BE2C (cell line): ENCODE results near the gene TEKT3.

Experiments
- DNase-seq: peaks from one replicate; pipeline ENCODE4 v3.0.0-alpha.2; 2020
- H3K27me3 ChIP-seq: fragments of 250-450 bp; sonication (Bioruptor Pico); 2 replicates; pipeline ENCODE4 v1.5.1; 2020; ENCODE audit warnings: mild to moderate bottlenecking
- H3K36me3 ChIP-seq: fragments of 250-450 bp; sonication (Bioruptor Pico); 2 replicates; pipeline ENCODE4 v1.5.1; 2020; ENCODE audit warnings: mild to moderate bottlenecking
- H3K4me1 ChIP-seq: fragments of 250-450 bp; sonication (Bioruptor Pico); 2 replicates; pipeline ENCODE4 v1.5.1; 2020
- H3K4me3 ChIP-seq: 2 replicates; pipeline ENCODE4 v1.5.1; 2011; ENCODE audit warnings: low read depth, low read length
- H3K9me3 ChIP-seq: fragments of 250-450 bp; sonication (Bioruptor Pico); 2 replicates; pipeline ENCODE4 v1.5.1; 2020
- CTCF ChIP-seq: IDR thresholded peaks from 2 replicates; pipeline ENCODE4 v1.5.1; 2012; ENCODE audit warnings: mild to moderate bottlenecking, low read depth, low read length

Gene TEKT3

GRCh38 chr17:15262291-15263205, 78.8 kb downstream of the TEKT3 start:
- Histone ChIP-seq H3K9me3 (no peaks in the 10 kb centered on the region), H3K4me3 (peak overlapping the region; percentile 76), H3K4me1 (no peaks in the 10 kb centered on the region), H3K36me3 (no peaks in the 10 kb centered on the region), H3K27me3 (no peaks in the 10 kb centered on the region)
- peak; percentile 69 for DNase-seq
- TF ChIP-seq CTCF, result no peak

DNA sequence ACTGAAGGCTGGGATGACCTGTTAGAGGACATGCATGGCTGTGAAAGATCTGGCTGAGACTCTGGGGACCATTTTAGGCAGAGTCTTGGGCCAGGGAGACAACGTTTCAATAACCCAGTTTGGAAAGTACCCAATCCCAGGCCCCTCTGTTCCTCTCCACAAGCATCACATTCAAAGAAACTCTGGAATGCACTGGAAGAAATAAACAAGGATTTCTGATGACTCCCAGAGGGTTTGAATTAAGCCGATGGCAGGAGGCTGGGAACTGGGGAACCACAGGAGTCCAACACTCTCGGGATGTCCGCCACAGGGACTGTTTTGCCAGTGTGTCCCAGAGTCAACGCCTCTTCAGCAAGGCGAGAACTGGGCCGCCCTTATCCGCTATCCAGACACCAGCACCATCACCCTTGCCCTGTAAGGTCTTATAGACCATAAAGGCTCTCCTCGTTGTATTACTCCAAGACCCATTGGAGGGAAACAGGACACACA, 79.6 kb downstream of the TEKT3 start:
- no peak for TF ChIP-seq CTCF
- H3K27me3 ChIP-seq, result no peaks in the 10 kb centered on the region
- H3K9me3 ChIP-seq, result no peaks in the 10 kb centered on the region
- peaks cover 4% of the 10 kb centered on the region for H3K4me1 ChIP-seq
- peak; percentile 12 for DNase-seq
- H3K36me3 ChIP-seq, result no peaks in the 10 kb centered on the region
- peak overlapping the region; percentile 76 for H3K4me3 ChIP-seq

DNA sequence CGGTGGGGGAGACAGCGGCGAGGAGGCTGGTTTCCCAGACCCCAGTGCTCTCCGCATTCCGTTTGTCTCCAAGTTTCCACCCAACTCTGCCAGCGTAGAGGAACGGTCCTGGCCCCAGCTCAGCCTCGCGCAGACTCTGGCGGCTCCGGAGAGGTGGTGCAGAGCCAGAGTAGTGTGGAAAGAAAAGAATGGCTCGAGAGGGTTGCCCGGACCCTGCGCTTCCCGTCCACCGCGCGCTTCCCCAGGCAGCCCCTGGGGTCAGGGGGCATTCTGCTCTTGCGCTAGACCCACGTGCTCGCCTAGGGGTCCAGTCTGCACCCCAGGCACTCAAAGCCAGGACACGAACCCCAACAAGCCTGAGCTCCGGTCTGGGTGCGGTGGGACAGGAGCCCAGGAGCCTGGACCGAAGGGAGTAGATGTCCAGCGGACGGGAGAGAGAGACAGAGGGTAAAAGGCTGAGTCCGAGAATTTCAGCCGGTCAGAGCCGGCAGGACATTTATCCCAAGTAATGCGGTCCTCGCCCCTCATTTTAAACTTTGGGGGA, 80.1 kb downstream of the TEKT3 start:
- peak overlapping the region; percentile 76 for H3K4me3 ChIP-seq
- H3K27me3 ChIP-seq, result no peaks in the 10 kb centered on the region
- no peaks in the 10 kb centered on the region for H3K36me3 ChIP-seq
- TF ChIP-seq CTCF, result no peak
- H3K9me3 ChIP-seq, result no peaks in the 10 kb centered on the region
- peaks cover 4% of the 10 kb centered on the region for H3K4me1 ChIP-seq
- DNase-seq, result peak; percentile 62

DNA sequence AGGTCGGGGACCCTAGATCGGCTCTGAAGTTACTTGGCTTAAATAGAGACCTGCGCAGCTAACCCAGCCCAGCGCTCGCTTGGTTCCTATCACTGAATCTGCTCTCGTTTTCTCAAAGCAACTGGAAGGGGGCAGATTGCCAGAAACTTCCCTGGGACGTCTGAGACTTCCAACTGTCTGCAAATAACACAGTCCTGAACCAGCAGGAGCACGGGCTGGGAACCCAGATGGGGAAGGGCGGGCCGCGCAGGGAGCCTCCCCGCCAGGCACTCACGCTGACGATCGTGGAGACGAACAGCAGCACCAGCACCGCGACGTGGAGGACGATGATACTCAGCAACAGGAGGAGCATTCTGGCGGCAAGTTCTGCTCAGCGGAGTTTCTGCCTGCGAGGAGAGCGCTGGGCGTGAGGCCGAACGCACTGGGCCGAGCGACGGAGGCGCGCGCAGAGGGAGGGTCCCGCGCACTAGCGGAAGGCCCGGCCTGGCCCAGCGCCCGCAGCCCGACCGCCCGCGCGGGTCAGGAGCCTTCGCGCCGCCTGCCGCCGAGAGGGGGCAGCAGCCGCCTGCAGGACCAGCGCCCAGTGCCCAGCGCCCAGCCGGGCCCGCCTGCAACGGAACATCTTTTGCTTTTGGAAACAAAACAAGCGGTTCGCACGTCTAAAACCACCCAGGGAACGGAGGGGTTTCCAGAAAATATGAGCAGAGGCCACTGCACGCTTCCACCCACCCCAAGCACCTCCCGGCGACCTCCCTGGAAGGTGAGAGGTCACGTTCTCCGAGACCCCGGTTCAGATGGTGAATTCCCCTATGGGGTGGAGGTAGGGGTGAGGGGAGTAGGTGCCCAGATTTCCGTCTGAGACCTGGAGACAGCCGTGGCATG, 80.8 kb downstream of the TEKT3 start:
- no peaks in the 10 kb centered on the region for H3K27me3 ChIP-seq
- no peaks in the 10 kb centered on the region for H3K36me3 ChIP-seq
- peak; percentile 40 for TF ChIP-seq CTCF
- peak; percentile 85 for DNase-seq
- H3K4me3 ChIP-seq, result peak overlapping the region; percentile 76
- no peaks in the 10 kb centered on the region for H3K9me3 ChIP-seq
- peaks cover 4% of the 10 kb centered on the region for H3K4me1 ChIP-seq

DNA sequence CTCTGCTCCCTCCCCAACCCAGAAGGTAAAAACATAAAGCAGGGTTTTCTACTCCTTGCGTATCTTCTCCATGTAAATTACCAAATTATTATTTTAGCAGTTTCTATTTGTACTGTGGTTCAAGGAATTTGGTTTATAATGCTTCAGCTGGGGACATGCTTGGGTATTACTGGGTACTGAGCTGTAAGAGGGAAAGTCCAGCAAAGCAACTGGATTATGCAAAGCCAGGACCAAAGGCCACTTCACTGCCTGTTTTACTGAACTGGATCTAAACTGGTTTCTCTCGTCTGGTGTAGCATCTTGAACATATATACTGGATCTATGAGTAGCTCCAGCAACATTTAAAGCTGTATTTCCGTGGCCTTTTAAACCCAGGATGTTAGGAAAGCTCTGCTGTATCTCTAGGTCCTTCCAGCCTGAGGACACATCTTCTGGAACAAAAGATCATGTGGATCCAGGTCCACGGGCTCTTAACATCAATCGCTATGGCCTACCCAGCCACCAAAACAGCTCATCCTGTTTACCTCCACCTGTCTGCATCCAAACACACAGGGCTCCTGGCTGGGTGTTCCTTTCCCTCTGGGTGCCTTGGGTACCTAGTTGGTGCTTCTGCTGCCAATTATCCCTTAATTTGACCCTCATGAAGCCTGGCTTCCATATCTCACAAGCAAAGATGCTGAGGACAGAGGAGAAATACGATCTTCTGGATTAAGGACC, 83.4 kb downstream of the TEKT3 start:
- Histone ChIP-seq H3K27me3 (no peaks in the 10 kb centered on the region), H3K4me1 (peaks cover 4% of the 10 kb centered on the region), H3K4me3 (no peak overlapping the region), H3K9me3 (no peaks in the 10 kb centered on the region), H3K36me3 (no peaks in the 10 kb centered on the region)
- TF ChIP-seq CTCF, result no peak
- no peak for DNase-seq
